Activated naive CD4-positive, alpha-beta T cell treated with anti-CD3 and anti-CD28 coated beads, Interleukin-2, amount 10 ng/mL, durations not matched to agents 7 days and 5 days (primary cell): ENCODE results near the gene RFLNA.

Source experiments
- CTCF ChIA-PET: fragments of 350-600 bp; sonication (Branson Sonifier 250); formaldehyde crosslinking; loops from one replicate; lab custom pipeline; 2021; ENCODE audit warnings: antibody characterized with exemption; lab: Charles Lee
- DNase-seq: peaks from one replicate; pipeline ENCODE4 v3.0.0-alpha.2; 2020
- H3K27ac Mint-ChIP-seq: one replicate; pipeline ENCODE4 v1.8.0; 2021; ENCODE audit warnings: mild to moderate bottlenecking, moderate library complexity, mixed read lengths
- H3K27me3 Mint-ChIP-seq: one replicate; pipeline ENCODE4 v1.8.0; 2021; ENCODE audit warnings: mild to moderate bottlenecking, mixed read lengths
- H3K36me3 Mint-ChIP-seq: one replicate; pipeline ENCODE4 v1.8.0; 2021; ENCODE audit warnings: mixed read lengths
- H3K4me1 Mint-ChIP-seq: one replicate; pipeline ENCODE4 v1.8.0; 2021; ENCODE audit warnings: mixed read lengths
- H3K4me3 Mint-ChIP-seq: one replicate; pipeline ENCODE4 v1.8.0; 2021; ENCODE audit warnings: mild to moderate bottlenecking, moderate library complexity, mixed read lengths
- H3K9me3 Mint-ChIP-seq: one replicate; pipeline ENCODE4 v1.8.0; 2021; ENCODE audit warnings: mixed read lengths

RFLNA gene

GRCh38 chr12:124303579-124304313 is 8.9 kb downstream of the RFLNA start:
- CTCF ChIA-PET: interaction anchor here (0.9 kb wide), 1 partner anchor 267 kb away, joined by 3 read pairs; no protein-coding TSS in a partner anchor
- no peaks in the 10 kb centered on the region for H3K36me3 Mint-ChIP-seq

GRCh38 chr12:124304314-124304790 is 9.5 kb downstream of the RFLNA start:
- no peak for DNase-seq
- no peaks in the 10 kb centered on the region for H3K9me3 Mint-ChIP-seq
- no peaks in the 10 kb centered on the region for H3K27me3 Mint-ChIP-seq
- CTCF ChIA-PET: no interaction called here
- no peak overlapping the region for H3K4me3 Mint-ChIP-seq
- H3K27ac Mint-ChIP-seq: no peak overlapping the region
- H3K4me1 Mint-ChIP-seq: no peaks in the 10 kb centered on the region
- H3K36me3 Mint-ChIP-seq: no peaks in the 10 kb centered on the region

More at GRCh38 chr12:124303579-124304313, 8.9 kb downstream of the RFLNA start:
- no peak for DNase-seq
- Mint-ChIP-seq H3K27me3 (peaks cover under 1% of the 10 kb centered on the region), H3K9me3 (no peaks in the 10 kb centered on the region), H3K27ac (no peak overlapping the region), H3K4me1 (no peaks in the 10 kb centered on the region), H3K4me3 (no peak overlapping the region)

- no peaks in the 10 kb centered on the region for H3K9me3 Mint-ChIP-seq
- no peaks in the 10 kb centered on the region for H3K36me3 Mint-ChIP-seq
- no peaks in the 10 kb centered on the region for H3K4me1 Mint-ChIP-seq
- no peak for DNase-seq
- CTCF ChIA-PET: no interaction called here
- H3K27ac Mint-ChIP-seq: no peak overlapping the region
- no peak overlapping the region for H3K4me3 Mint-ChIP-seq
- no peaks in the 10 kb centered on the region for H3K27me3 Mint-ChIP-seq
Measured at GRCh38 chr12:124305136-124305535, 10.2 kb downstream of the RFLNA start.

- H3K36me3 Mint-ChIP-seq: no peaks in the 10 kb centered on the region
- DNase-seq: no peak
- no peaks in the 10 kb centered on the region for H3K9me3 Mint-ChIP-seq
- H3K27ac Mint-ChIP-seq: no peak overlapping the region
- H3K4me1 Mint-ChIP-seq: no peaks in the 10 kb centered on the region
- CTCF ChIA-PET: interaction anchor here (1.4 kb wide), 1 partner anchor 273 kb away, joined by 3 read pairs; no protein-coding TSS in a partner anchor
- no peaks in the 10 kb centered on the region for H3K27me3 Mint-ChIP-seq
- no peak overlapping the region for H3K4me3 Mint-ChIP-seq
Measured at GRCh38 chr12:124305776-124306685, 11.1 kb downstream of the RFLNA start.

- CTCF ChIA-PET: interaction anchor here (1.4 kb wide), 1 partner anchor 274 kb away, joined by 3 read pairs; no protein-coding TSS in a partner anchor
- Mint-ChIP-seq H3K27me3 (no peaks in the 10 kb centered on the region), H3K4me1 (no peaks in the 10 kb centered on the region), H3K9me3 (no peaks in the 10 kb centered on the region), H3K4me3 (no peak overlapping the region), H3K36me3 (no peaks in the 10 kb centered on the region), H3K27ac (no peak overlapping the region)
- no peak for DNase-seq
Measured at GRCh38 chr12:124306686-124307555, 12.0 kb downstream of the RFLNA start.

GRCh38 chr12:124307556-124307825 is 12.6 kb downstream of the RFLNA start:
- no peak for DNase-seq
- H3K4me3 Mint-ChIP-seq: no peak overlapping the region
- H3K27ac Mint-ChIP-seq: no peak overlapping the region
- no peaks in the 10 kb centered on the region for H3K36me3 Mint-ChIP-seq
- no peaks in the 10 kb centered on the region for H3K9me3 Mint-ChIP-seq
- CTCF ChIA-PET: interaction anchor here (1.4 kb wide), 1 partner anchor 275 kb away, joined by 3 read pairs; no protein-coding TSS in a partner anchor
- no peaks in the 10 kb centered on the region for H3K4me1 Mint-ChIP-seq
- no peaks in the 10 kb centered on the region for H3K27me3 Mint-ChIP-seq

- no peak overlapping the region for H3K27ac Mint-ChIP-seq
- H3K36me3 Mint-ChIP-seq: no peaks in the 10 kb centered on the region
- CTCF ChIA-PET: no interaction called here
- H3K4me1 Mint-ChIP-seq: no peaks in the 10 kb centered on the region
- no peaks in the 10 kb centered on the region for H3K27me3 Mint-ChIP-seq
- no peaks in the 10 kb centered on the region for H3K9me3 Mint-ChIP-seq
- no peak overlapping the region for H3K4me3 Mint-ChIP-seq
- no peak for DNase-seq
Measured at GRCh38 chr12:124308741-124309140, 13.8 kb downstream of the RFLNA start.

GRCh38 chr12:124309231-124309630 is 14.3 kb downstream of the RFLNA start:
- CTCF ChIA-PET: no interaction called here

GRCh38 chr12:124309744-124310143 is 14.9 kb downstream of the RFLNA start:
- no peak overlapping the region for H3K27ac Mint-ChIP-seq
- H3K9me3 Mint-ChIP-seq: no peaks in the 10 kb centered on the region
- no peaks in the 10 kb centered on the region for H3K27me3 Mint-ChIP-seq
- DNase-seq: no peak
- H3K36me3 Mint-ChIP-seq: no peaks in the 10 kb centered on the region
- H3K4me3 Mint-ChIP-seq: no peak overlapping the region
- CTCF ChIA-PET: no interaction called here
- H3K4me1 Mint-ChIP-seq: no peaks in the 10 kb centered on the region

More at GRCh38 chr12:124309231-124309630, 14.3 kb downstream of the RFLNA start:
- no peaks in the 10 kb centered on the region for H3K4me1 Mint-ChIP-seq
- no peaks in the 10 kb centered on the region for H3K36me3 Mint-ChIP-seq
- H3K9me3 Mint-ChIP-seq: no peaks in the 10 kb centered on the region
- DNase-seq: no peak
- H3K27ac Mint-ChIP-seq: no peak overlapping the region
- H3K27me3 Mint-ChIP-seq: no peaks in the 10 kb centered on the region
- no peak overlapping the region for H3K4me3 Mint-ChIP-seq

- H3K36me3 Mint-ChIP-seq: no peaks in the 10 kb centered on the region
- no peaks in the 10 kb centered on the region for H3K4me1 Mint-ChIP-seq
- no peak overlapping the region for H3K27ac Mint-ChIP-seq
- no peaks in the 10 kb centered on the region for H3K9me3 Mint-ChIP-seq
- CTCF ChIA-PET: interaction anchor here (0.8 kb wide), 1 partner anchor 274 kb away, joined by 3 read pairs; no protein-coding TSS in a partner anchor
- no peaks in the 10 kb centered on the region for H3K27me3 Mint-ChIP-seq
- DNase-seq: no peak
- H3K4me3 Mint-ChIP-seq: no peak overlapping the region
Measured at GRCh38 chr12:124310178-124310577, 15.3 kb downstream of the RFLNA start.

GRCh38 chr12:124310785-124311184 is 15.9 kb downstream of the RFLNA start:
- no peak for DNase-seq
- H3K36me3 Mint-ChIP-seq: no peaks in the 10 kb centered on the region
- H3K27me3 Mint-ChIP-seq: no peaks in the 10 kb centered on the region
- no peak overlapping the region for H3K4me3 Mint-ChIP-seq
- no peak overlapping the region for H3K27ac Mint-ChIP-seq
- CTCF ChIA-PET: interaction anchor here (0.8 kb wide), 1 partner anchor 275 kb away, joined by 3 read pairs; no protein-coding TSS in a partner anchor
- H3K4me1 Mint-ChIP-seq: no peaks in the 10 kb centered on the region
- H3K9me3 Mint-ChIP-seq: no peaks in the 10 kb centered on the region

- Mint-ChIP-seq H3K4me3 (no peak overlapping the region), H3K27me3 (no peaks in the 10 kb centered on the region), H3K36me3 (no peaks in the 10 kb centered on the region), H3K27ac (no peak overlapping the region), H3K9me3 (no peaks in the 10 kb centered on the region), H3K4me1 (no peaks in the 10 kb centered on the region)
- DNase-seq: no peak
- CTCF ChIA-PET: no interaction called here
Measured at GRCh38 chr12:124311292-124312109, 16.6 kb downstream of the RFLNA start.

GRCh38 chr12:124312601-124313000 is 17.7 kb downstream of the RFLNA start:
- CTCF ChIA-PET: no interaction called here
- no peak overlapping the region for H3K27ac Mint-ChIP-seq
- no peaks in the 10 kb centered on the region for H3K4me1 Mint-ChIP-seq

More at GRCh38 chr12:124312601-124313000, 17.7 kb downstream of the RFLNA start:
- DNase-seq: no peak
- no peaks in the 10 kb centered on the region for H3K9me3 Mint-ChIP-seq
- H3K4me3 Mint-ChIP-seq: no peak overlapping the region
- H3K27me3 Mint-ChIP-seq: no peaks in the 10 kb centered on the region
- H3K36me3 Mint-ChIP-seq: no peaks in the 10 kb centered on the region
